Calu3 (cell line): ENCODE results near the gene TMBIM1. TPM values are rescaled to one million over a fixed set of nuclear protein-coding genes. Genes with fewer than 3 reads are reported as not detected.

ENCODE experiments used
- Bru-seq: library from RNA; stranded (reverse); fragments of 400-500 nt; gene quantifications from one replicate; lab custom pipeline; 2021; lab: Mats Ljungman, UMichigan
- BruChase-seq, 2 experiments: library from RNA; stranded (reverse); fragments of 400-500 nt; gene quantifications; one replicate each; lab custom pipeline; 2021; lab: Mats Ljungman, UMichigan
- BruUV-seq: library from RNA; stranded (reverse); fragments of 400-500 nt; replicated peaks from 2 replicates; lab custom pipeline; 2021; lab: Mats Ljungman, UMichigan
- CTCF ChIA-PET: fragments of 300-600 bp; sonication (Branson Sonifier 250); formaldehyde crosslinking; loops from one replicate; lab custom pipeline; 2022; ENCODE audit warnings: antibody characterized with exemption; lab: Charles Lee
- DNase-seq: peaks from one replicate; pipeline ENCODE4 v3.0.0; 2022
- H3K27ac Mint-ChIP-seq: one replicate; pipeline ENCODE4 v1.8.0; 2022; ENCODE audit warnings: mixed read lengths; ENCODE audit not compliant: unreplicated experiment
- H3K27me3 Mint-ChIP-seq: one replicate; pipeline ENCODE4 v1.8.0; 2022; ENCODE audit warnings: mixed read lengths; ENCODE audit not compliant: unreplicated experiment
- H3K36me3 Mint-ChIP-seq: one replicate; pipeline ENCODE4 v1.8.0; 2022; ENCODE audit warnings: mild to moderate bottlenecking, moderate library complexity, mixed read lengths; ENCODE audit not compliant: insufficient read depth, unreplicated experiment
- H3K4me1 Mint-ChIP-seq: one replicate; pipeline ENCODE4 v1.8.0; 2022; ENCODE audit warnings: mild to moderate bottlenecking, low read depth, mixed read lengths; ENCODE audit not compliant: unreplicated experiment
- H3K4me3 Mint-ChIP-seq: one replicate; pipeline ENCODE4 v1.8.0; 2022; ENCODE audit warnings: mild to moderate bottlenecking, low read depth, moderate library complexity, mixed read lengths; ENCODE audit not compliant: unreplicated experiment
- H3K9me3 Mint-ChIP-seq: one replicate; pipeline ENCODE4 v1.8.0; 2022; ENCODE audit warnings: low read depth, mixed read lengths; ENCODE audit not compliant: unreplicated experiment
- CTCF ChIP-seq: fragments of 200-600 bp; IDR thresholded peaks from one replicate; pipeline ENCODE4 v1.8.0; 2022; ENCODE audit warnings: antibody characterized with exemption; ENCODE audit not compliant: unreplicated experiment
- intact Hi-C: fragments of 100-400 bp; cut with micrococcal nuclease; formaldehyde crosslinking; loops from one replicate; pipeline ENCODE4 v1.10.0; 2022; ENCODE audit not compliant: unreplicated experiment
- long read RNA-seq: library from polyadenylated mRNA; stranded (forward); transcript quantifications from one replicate; pipeline ENCODE4 v2.0.0, GENCODE V29; 2022
- total RNA-seq: library from RNA; stranded (reverse); gene quantifications from 2 replicates; pipeline ENCODE4 v1.2.3, GENCODE V29; 2022

TMBIM1 gene
- 229 and 289 TPM in 2 replicates for total RNA-seq
- percentile 85 among the genes with signal in this experiment for Bru-seq, nascent RNA
- BruChase-seq, experiment 1, labeled RNA remaining after a 6-hour chase = percentile 95 among the genes with signal in this experiment
- BruChase-seq, experiment 2, labeled RNA remaining after a 2-hour chase = percentile 86 among the genes with signal in this experiment
- long read RNA-seq, transcript TMBIM1-219 (10 exons, 2,874 nt) = minor isoform, 8 of 322 reads
- long read RNA-seq, transcript TMBIM1-201 (12 exons, 2,371 nt) = major isoform, 165 of 322 reads
- long read RNA-seq, partial matches to known transcripts = 107 of 322 reads
- long read RNA-seq, other reads (novel, unspliced or antisense) = 42 of 322 reads

- intact Hi-C loops = no loop called here
- H3K4me3 Mint-ChIP-seq = peak within 1 kb of the TSS; percentile 71
- CTCF ChIA-PET = interaction anchor here (0.6 to 2.1 kb wide), 8 partner anchors 8 to 104 kb away, joined by 3 to 15 read pairs (median 6); partner anchors contain the start of genes AAMP and PNKD
- peak; percentile 91 for TF ChIP-seq CTCF
- H3K9me3 Mint-ChIP-seq = no peaks in the 10 kb centered on the region
- H3K36me3 Mint-ChIP-seq = peaks cover 72% of the 10 kb centered on the region
- H3K27me3 Mint-ChIP-seq = no peaks in the 10 kb centered on the region
- peak within 1 kb of the TSS; percentile 78 for H3K27ac Mint-ChIP-seq
- peaks cover 81% of the 10 kb centered on the region for H3K4me1 Mint-ChIP-seq
- peak; percentile 90 for DNase-seq
- BruUV-seq = TSS peak; percentile 76
Observed at GRCh38 chr2:218292048-218293014, at the start of gene TMBIM1. TMBIM1 (minus strand) TSS chr2:218292503; CDS start chr2:218282141, 10,362 bp downstream.

GRCh38 chr2:218341381-218341780, 49.1 kb upstream of the TMBIM1 start:
- BruUV-seq = no TSS peak

GRCh38 chr2:218340656-218341055, 48.4 kb upstream of the TMBIM1 start:
- Mint-ChIP-seq H3K9me3 (no peaks in the 10 kb centered on the region), H3K4me3 (no peak overlapping the region), H3K4me1 (no peaks in the 10 kb centered on the region), H3K27me3 (no peaks in the 10 kb centered on the region), H3K36me3 (no peaks in the 10 kb centered on the region), H3K27ac (no peak overlapping the region)
- intact Hi-C loops = no loop called here
- TF ChIP-seq CTCF = no peak
- BruUV-seq = no TSS peak
- DNase-seq = no peak
- CTCF ChIA-PET = no interaction called here

More at GRCh38 chr2:218341381-218341780, 49.1 kb upstream of the TMBIM1 start:
- H3K9me3 Mint-ChIP-seq = no peaks in the 10 kb centered on the region
- no peaks in the 10 kb centered on the region for H3K27me3 Mint-ChIP-seq
- no peaks in the 10 kb centered on the region for H3K4me1 Mint-ChIP-seq
- no peak for DNase-seq
- no peak overlapping the region for H3K4me3 Mint-ChIP-seq
- peaks cover 4% of the 10 kb centered on the region for H3K36me3 Mint-ChIP-seq
- intact Hi-C loops = no loop called here
- H3K27ac Mint-ChIP-seq = no peak overlapping the region
- TF ChIP-seq CTCF = no peak
- CTCF ChIA-PET = no interaction called here

GRCh38 chr2:218334531-218334930, 42.2 kb upstream of the TMBIM1 start:
- no peak for DNase-seq
- Mint-ChIP-seq H3K4me1 (no peaks in the 10 kb centered on the region), H3K27ac (no peak overlapping the region), H3K27me3 (no peaks in the 10 kb centered on the region), H3K36me3 (no peaks in the 10 kb centered on the region), H3K9me3 (no peaks in the 10 kb centered on the region), H3K4me3 (no peak overlapping the region)
- BruUV-seq = no TSS peak
- CTCF ChIA-PET = interaction anchor here (0.6 kb wide), 1 partner anchor 61 kb away, joined by 4 read pairs; no protein-coding TSS in a partner anchor
- no peak for TF ChIP-seq CTCF
- intact Hi-C loops = no loop called here
